ENCODE measurements around the gene LHX8.
"Not testable (repeated sequence)": the region's sequence is repeated elsewhere in the genome, so short reads cannot be mapped to it uniquely, and the experiment has no call there.

LHX8 gene

DNA sequence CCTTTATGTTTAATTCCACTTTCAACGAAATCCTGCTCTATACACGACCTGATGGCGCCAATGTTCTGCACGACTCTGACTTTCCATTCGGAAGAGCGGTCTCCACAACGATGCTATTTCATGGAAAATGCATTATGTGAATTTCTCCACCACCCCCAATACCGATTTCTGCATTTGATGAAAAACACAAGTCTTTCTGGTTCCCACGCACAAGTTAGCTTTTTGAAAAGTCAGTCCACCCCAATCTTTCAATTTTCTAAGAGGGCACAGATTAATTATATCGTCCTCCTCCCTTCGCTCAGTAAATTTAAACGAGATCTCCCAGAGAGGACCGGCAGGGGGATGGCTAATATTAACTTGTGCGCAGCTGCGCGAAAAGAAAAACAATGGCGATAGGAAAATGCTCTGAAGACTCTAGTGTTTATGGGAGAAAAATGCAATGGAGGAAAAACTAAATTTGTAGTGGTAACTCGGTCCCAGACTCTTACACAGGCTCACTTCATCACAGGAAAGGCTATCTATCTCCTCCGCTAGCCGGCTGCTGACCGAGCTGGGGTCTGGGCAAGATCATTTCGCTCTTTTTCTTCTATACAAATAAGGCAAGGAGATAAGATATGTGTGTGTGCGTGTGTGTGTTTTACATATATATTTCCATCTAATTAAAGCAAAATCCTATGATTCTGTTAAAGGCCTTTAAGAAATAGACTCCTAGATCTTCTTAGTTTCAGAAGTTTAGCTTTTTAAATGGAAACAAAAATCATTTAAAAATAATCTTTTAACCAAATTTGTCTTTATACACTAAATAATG, 1.2 kb upstream of the LHX8 start:
- no peak for DNase-seq

DNA sequence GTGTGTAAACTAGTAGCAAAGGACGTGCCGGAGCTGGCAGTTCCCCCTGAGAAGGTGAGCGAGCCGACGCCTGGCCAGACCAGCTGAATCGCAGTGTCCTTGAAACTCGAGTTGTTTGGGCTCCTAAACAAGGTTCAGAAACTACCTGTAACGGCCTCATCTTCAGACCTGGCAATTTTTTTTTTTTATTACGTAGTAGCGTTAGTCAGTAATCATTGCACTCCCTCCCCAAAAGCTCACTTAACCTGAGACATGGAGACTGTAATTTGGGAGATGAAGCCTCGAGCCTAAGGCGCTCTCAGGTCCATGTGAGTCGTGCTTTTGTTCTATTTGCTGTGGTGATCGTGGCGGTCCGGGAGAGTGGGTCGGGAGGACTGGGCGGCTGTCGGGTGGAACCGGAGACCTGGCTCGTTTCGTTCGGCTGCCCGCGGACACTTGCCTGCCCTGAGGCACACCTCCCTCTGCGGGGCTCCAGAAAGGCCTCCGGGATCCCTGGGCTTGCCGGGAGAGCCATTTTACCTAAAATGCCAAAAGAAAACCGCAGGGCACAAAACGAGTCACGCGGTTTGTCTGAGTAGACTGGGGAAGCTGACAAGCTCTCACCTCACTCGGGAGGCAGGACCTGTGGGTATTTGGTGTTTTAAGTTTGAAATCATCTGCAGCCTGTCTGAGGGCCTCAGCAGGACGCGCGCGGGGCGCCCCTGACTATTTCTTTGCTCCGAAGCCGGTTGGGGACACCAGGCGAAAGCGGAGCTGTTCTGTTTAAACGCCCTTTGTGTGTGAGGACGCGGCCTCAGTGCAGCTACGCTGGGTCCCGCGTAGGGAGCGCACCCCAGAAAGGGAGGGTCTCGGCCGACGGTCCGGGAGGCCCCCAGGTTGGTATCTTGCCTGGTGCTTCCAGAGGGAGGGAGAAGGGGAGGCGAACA, 722 bp downstream of the LHX8 start:
- peak in 1 of 2 experiments; percentile 34 for DNase-seq

GRCh38 chr1:75135573-75136194, 1.5 kb downstream of the LHX8 start:
- no peak for DNase-seq

DNA sequence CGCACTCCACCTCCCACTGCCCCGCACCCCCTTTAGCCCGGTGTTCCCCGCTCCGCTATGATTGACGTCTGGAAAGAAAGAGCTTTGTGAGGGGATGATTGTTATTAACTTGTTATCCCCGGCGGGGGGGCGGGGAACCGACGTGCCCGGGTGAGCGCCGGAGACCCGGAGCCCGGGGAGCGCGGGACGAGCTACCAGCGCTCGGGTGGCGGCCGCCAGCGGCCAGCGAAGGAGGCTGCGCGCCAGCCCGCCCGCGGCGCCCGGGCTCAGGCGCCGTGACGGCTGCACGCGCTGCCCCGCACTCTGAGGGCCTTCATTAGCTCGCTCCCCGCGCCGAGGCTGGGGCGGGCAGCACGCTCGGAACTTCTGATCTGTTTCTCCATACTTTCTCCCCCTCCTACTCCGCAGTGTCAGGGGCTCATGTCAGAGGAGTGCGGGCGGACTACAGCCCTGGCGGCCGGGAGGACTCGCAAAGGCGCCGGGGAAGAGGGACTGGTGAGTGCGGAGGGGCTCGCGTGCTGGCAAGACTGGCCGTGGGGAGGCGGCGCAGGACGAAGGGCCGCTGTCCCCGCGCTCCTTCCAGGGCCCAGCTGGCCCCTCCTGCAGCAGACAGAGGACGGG, 2.1 kb downstream of the LHX8 start:
- no peak for DNase-seq

GRCh38 chr1:75136921-75137641, 2.9 kb downstream of the LHX8 start:
- DNase-seq: no peak

DNA sequence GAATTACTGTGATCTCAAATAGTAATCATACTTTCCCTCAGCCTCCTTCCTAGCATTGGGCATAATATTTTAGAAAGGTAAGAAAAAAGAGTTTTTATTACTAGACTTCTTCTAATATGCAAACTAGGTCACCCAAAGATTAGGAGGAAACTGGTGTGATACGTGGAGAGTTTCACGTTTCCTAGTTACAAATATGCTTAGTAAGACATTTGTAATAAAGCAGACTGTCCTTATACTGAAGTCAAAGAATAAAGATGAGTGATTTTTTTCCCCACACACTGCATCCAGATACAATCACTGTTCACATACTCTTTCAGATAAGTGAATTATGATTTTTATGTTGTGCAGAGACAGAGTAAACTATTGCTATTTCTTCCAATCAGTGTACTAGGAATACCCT, 17.9 kb downstream of the LHX8 start:
- DNase-seq: no peak

DNA sequence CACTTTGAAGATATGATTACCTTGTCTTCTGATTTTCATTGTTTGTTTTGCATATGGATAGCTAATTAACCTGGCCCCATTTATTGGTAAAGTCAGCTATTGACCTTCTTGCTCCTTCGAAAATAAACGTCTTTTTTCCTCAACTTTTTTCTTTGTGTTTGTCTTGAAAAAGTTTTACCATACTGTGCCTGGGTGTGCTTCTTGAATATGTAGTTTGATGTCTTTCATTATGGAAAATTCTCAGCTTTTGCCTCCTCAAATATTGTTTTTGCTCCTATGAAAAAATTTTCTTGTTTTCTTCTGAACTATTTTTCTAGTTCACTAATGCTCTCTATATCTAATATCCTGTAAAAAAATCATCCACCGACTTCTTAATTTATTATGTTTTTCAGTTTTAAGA, 25.0 kb downstream of the LHX8 start:
- no peak for DNase-seq

GRCh38 chr1:75165264-75165663, 31.1 kb downstream of the LHX8 start:
- no peak for DNase-seq

GRCh38 chr1:75166821-75167220, 32.6 kb downstream of the LHX8 start:
- no peak for DNase-seq

- DNase-seq: no peak
Observed at GRCh38 chr1:75170011-75170410, 35.8 kb downstream of the LHX8 start.

- no peak for DNase-seq
Observed at GRCh38 chr1:75170981-75171380, 36.8 kb downstream of the LHX8 start.

DNA sequence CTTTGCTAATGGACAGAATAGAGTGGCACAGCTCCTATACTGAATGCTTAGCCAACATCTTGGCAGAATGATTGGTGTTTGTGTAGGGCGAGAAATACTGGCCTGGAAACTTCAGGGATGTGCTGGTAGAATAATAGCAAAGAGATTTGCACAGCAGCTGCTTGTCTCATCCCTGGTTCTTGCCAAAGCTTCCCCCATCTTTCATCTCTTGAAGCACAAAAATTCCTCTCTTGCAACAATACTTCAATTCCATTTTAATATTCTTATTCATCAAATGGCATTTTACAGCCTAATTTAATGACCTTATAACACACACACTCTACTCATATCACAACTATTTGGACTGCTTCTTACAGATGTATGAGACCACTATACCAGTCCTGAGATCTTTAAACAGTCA, 37.7 kb downstream of the LHX8 start:
- no peak for DNase-seq

GRCh38 chr1:75172556-75172955, 38.4 kb downstream of the LHX8 start:
- no peak for DNase-seq

DNA sequence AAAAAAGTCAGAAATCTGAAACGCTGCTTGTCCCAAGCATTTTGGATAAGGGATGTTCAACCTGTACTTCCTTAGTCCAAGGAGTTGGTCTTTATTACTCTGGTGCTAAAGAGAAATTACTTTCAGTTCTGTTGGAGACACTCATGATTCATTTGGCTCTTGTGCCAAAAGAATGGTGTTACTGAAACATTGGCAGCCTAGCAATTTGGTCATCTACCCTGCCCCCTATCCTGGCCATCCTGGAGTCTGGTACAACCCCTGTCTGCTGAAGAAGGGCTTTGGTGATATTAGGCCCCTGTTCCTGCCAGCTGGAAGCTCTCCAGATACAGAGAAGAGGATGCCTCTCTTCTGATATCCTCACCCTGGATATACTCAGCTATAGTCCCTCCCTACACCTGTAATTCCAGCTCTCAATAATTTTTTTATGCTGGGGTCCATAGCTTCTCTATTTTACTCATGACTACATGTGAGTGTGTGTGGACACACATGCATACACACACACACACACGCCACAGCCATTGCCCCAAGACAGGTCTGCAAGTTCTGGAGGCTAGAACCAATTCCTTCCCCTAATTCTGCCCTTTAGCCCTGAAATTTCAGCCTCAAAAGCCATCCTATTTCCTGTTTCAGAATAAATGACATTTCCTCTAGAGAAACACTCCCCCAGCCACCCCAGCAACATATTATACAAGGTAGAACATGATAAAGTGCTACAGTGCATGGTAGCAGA, 40.0 kb downstream of the LHX8 start:
- DNase-seq: no peak

GRCh38 chr1:75181214-75181955, 47.2 kb downstream of the LHX8 start:
- not testable (repeated sequence) for DNase-seq

DNA sequence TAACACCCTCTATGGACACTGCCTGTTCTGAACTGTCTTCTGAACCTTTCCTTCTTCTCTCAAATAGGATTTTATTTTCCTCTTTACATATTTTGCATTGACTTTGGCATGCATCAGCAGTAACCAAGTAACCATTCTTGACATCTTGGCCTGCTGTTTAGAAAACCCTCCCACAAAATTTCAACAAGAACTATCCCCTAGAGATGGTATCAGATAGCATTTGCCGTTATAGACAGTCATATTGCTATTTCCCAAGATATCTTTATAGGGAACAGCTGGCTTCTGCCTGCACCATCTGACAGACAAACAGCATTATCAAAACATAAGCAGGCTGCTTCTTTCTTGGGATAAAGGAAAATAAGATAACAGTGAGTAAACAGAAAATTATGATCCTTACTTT, 54.7 kb downstream of the LHX8 start:
- DNase-seq: no peak

- DNase-seq: no peak
Observed at GRCh38 chr1:75198163-75198562, 64.0 kb downstream of the LHX8 start.

GRCh38 chr1:75198761-75199160, 64.6 kb downstream of the LHX8 start:
- no peak for DNase-seq

DNA sequence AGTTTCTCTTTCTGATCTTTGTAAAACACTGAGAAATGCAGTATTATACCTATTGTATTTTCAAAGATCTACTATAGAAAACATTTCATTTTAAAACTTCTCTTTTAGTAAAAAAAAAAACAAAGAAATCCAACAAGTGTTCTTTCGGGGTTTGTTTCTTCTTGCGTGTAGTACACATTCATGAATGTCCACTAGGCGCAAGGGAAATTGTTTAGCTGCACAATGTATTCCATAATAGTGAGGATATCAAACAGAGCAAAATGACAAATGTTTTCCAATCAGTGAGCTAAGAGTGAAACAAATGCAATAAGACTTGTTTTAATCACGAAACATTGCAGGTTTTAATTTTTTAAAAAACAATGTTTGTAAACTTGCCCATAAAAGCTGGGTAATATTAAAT, 68.6 kb downstream of the LHX8 start:
- no peak for DNase-seq

DNA sequence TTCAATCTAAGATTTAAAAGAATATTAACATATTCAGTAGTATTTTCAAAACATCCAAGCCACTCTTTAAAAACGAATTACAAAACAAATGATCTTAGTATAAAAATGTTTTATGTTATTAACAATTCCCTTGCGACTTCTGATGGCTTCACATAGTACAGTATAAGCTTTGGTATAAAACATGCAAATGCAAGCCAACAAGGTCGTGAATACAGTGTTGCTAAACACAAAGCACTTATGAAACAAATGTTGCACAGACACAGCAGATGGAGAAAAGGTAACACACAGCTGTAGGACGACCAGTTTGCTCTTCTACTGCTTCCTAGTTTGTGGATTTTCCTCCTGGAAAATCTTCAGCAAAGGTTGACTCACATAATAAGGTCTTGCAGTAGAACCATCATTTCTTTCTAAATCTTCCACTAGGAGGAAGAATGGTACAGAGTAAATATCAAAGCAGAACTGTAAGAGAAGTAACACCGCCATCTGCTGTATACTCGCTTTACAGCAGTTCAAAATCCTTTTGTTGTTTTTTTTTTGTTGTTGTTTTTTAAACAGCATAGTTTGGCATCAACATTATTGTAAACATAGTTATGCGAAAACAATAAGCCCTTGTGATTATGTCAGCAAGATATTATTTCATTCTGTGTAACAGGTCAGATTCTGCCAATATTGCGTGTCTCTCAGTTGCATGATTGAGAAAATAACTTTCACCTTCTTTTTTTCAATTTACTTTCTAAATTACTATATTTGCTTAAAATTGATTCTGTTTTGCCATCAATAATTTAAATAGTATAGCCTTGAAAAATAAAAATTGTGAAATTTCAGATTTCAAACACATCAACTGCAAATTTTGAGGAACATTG, 69.5 kb downstream of the LHX8 start:
- no peak for DNase-seq
